PC-9 (cell line): Measurements from ENCODE around the gene MYADM. TPM values are rescaled to one million over a fixed set of nuclear protein-coding genes. Genes with fewer than 3 reads are reported as not detected.

Source experiments
- BruUV-seq: library from RNA; stranded (reverse); fragments of 400-500 nt; replicated peaks from 2 replicates; lab custom pipeline; 2021; lab: Mats Ljungman, UMichigan
- CTCF ChIA-PET: fragments of 300-600 bp; sonication (Branson Sonifier 250); formaldehyde crosslinking; loops from one replicate; lab custom pipeline; 2022; ENCODE audit warnings: antibody characterized with exemption; lab: Charles Lee
- POLR2A ChIA-PET: fragments of 300-600 bp; sonication (Branson Sonifier 250); formaldehyde crosslinking; loops from one replicate; lab custom pipeline; 2022; ENCODE audit warnings: antibody characterized with exemption; ENCODE audit not compliant: unreplicated experiment; lab: Charles Lee
- DNase-seq, 2 experiments: peaks; one replicate each; pipeline versions ENCODE4 v3.0.0 to v3.0.0-alpha.2; 2015 to 2022; ENCODE audit warnings: mixed read lengths in 1 of 2
- H2AFZ ChIP-seq: fragments of 200-600 bp; sonication (generic); 2 replicates; pipeline ENCODE4 v1.8.1; 2017; ENCODE audit warnings: antibody characterized with exemption
- H3F3A ChIP-seq: fragments of 200-600 bp; sonication (generic); 2 replicates; pipeline ENCODE4 v1.8.1; 2017; ENCODE audit warnings: antibody characterized with exemption, mild to moderate bottlenecking, low read depth; ENCODE audit not compliant: insufficient read depth
- H3K27ac ChIP-seq: fragments of 200-600 bp; sonication (generic); 2 replicates; pipeline ENCODE4 v1.6.1; 2016; ENCODE audit warnings: mixed run types
- H3K27me3 ChIP-seq: fragments of 200-600 bp; sonication (generic); 2 replicates; pipeline ENCODE4 v1.6.1; 2016; ENCODE audit warnings: low read depth, mixed run types; ENCODE audit not compliant: insufficient read depth
- H3K36me3 ChIP-seq: fragments of 200-600 bp; sonication (generic); 2 replicates; pipeline ENCODE4 v1.6.1; 2016; ENCODE audit warnings: low read depth, mixed run types
- H3K4me1 ChIP-seq: fragments of 200-600 bp; sonication (generic); replicated peaks from 2 replicates; pipeline ENCODE4 v1.6.1; 2016; ENCODE audit warnings: mixed run types; ENCODE audit not compliant: insufficient read depth
- H3K4me2 ChIP-seq: fragments of 200-600 bp; sonication (generic); 2 replicates; pipeline ENCODE4 v1.6.1; 2017; ENCODE audit warnings: mixed run types
- H3K4me3 ChIP-seq: fragments of 200-600 bp; sonication (generic); 2 replicates; pipeline ENCODE4 v1.6.1; 2016; ENCODE audit warnings: mixed run types
- H3K79me2 ChIP-seq: fragments of 200-600 bp; sonication (generic); 2 replicates; pipeline ENCODE4 v1.6.1; 2017; ENCODE audit warnings: low read depth, mixed run types
- H3K9me2 ChIP-seq: fragments of 200-600 bp; sonication (generic); 2 replicates; pipeline ENCODE4 v1.8.1; 2017; ENCODE audit warnings: mild to moderate bottlenecking; ENCODE audit not compliant: insufficient read depth
- H3K9me3 ChIP-seq: fragments of 200-600 bp; sonication (generic); 2 replicates; pipeline ENCODE4 v1.8.1; 2016; ENCODE audit warnings: low read depth; ENCODE audit not compliant: insufficient read depth
- H4K20me1 ChIP-seq: fragments of 200-600 bp; sonication (generic); 2 replicates; pipeline ENCODE4 v1.8.1; 2017; ENCODE audit not compliant: insufficient read depth
- CTCF ChIP-seq: fragments of 200-600 bp; sonication (generic); conservative IDR thresholded peaks from 2 replicates; pipeline ENCODE4 v1.6.1; 2017; ENCODE audit warnings: mixed run types, antibody characterized with exemption, mild to moderate bottlenecking, moderate library complexity
- EZH2 ChIP-seq: fragments of 200-600 bp; sonication (generic); IDR thresholded peaks from 2 replicates; pipeline ENCODE4 v1.8.0; 2017; ENCODE audit warnings: antibody characterized with exemption, low read depth
- intact Hi-C: fragments of 100-400 bp; cut with micrococcal nuclease; formaldehyde crosslinking; loops from one replicate; pipeline ENCODE4 v1.10.0; 2022; ENCODE audit not compliant: unreplicated experiment
- total RNA-seq: library from RNA; stranded (reverse); gene quantifications from 2 replicates; pipeline ENCODE4 v1.2.3, GENCODE V29; 2021

MYADM gene
- total RNA-seq, 1 experiment from 2014 or later, result 230 TPM

- peaks cover 22% of the 10 kb centered on the region for H3K4me1 ChIP-seq
- TF ChIP-seq EZH2, result no peak
- no peak for TF ChIP-seq CTCF
- no peak for DNase-seq
- no peak within 1 kb of the TSS for H3K4me2 ChIP-seq
- H4K20me1 ChIP-seq, result no peaks in the 10 kb centered on the region
- no peaks in the 10 kb centered on the region for H3K36me3 ChIP-seq
- no peaks in the 10 kb centered on the region for H3K9me2 ChIP-seq
- no peak within 1 kb of the TSS for H3K27ac ChIP-seq
- no peak within 1 kb of the TSS for H2AFZ ChIP-seq
- no TSS peak for BruUV-seq
- H3K9me3 ChIP-seq, result no peaks in the 10 kb centered on the region
- H3K79me2 ChIP-seq, result no peaks in the 10 kb centered on the region
- peaks cover 22% of the 10 kb centered on the region for H3K27me3 ChIP-seq
- H3K4me3 ChIP-seq, result no peak within 1 kb of the TSS
- ChIA-PET POLR2A (no interaction called here), CTCF (no interaction called here)
- H3F3A ChIP-seq, result peaks cover 24% of the 10 kb centered on the region; the same call in 1 of the 2 replicates
- intact Hi-C loops, result loop anchor here (5.0 kb wide), 1 partner anchor 113 kb away; no protein-coding TSS in a partner anchor
These were observed 41.3 kb downstream of the MYADM start, which contains the start of gene CACNG7 for GRCh38 chr19:53908935-53909415. Gene CACNG7 (plus strand): TSS chr19:53909278. CDS start chr19:53912832, 3,554 bp downstream.

GRCh38 chr19:53909471-53910169 lies 41.9 kb downstream of the MYADM start:
- TF ChIP-seq EZH2 (no peak), CTCF (no peak)
- peaks cover 16% of the 10 kb centered on the region for H3K4me1 ChIP-seq
- no peak overlapping the region for H3K4me3 ChIP-seq
- intact Hi-C loops, result loop anchor here (5.0 kb wide), 1 partner anchor 113 kb away; no protein-coding TSS in a partner anchor
- ChIA-PET CTCF (interaction anchor here (1.0 kb wide), 1 partner anchor 120 kb away, joined by 4 read pairs; no protein-coding TSS in a partner anchor), POLR2A (no interaction called here)
- no peaks in the 10 kb centered on the region for H3K9me3 ChIP-seq
- peaks cover 17% of the 10 kb centered on the region; the same call in 1 of the 2 replicates for H3F3A ChIP-seq
- peaks cover 22% of the 10 kb centered on the region for H3K27me3 ChIP-seq
- no peak overlapping the region for H3K27ac ChIP-seq
- H3K36me3 ChIP-seq, result no peaks in the 10 kb centered on the region
- H3K9me2 ChIP-seq, result no peaks in the 10 kb centered on the region
- H3K4me2 ChIP-seq, result no peak overlapping the region
- no peaks in the 10 kb centered on the region for H4K20me1 ChIP-seq
- no peak for DNase-seq
- no peaks in the 10 kb centered on the region for H3K79me2 ChIP-seq
- no peak overlapping the region for H2AFZ ChIP-seq
- no TSS peak for BruUV-seq

- Histone ChIP-seq H3K4me3 (no peak overlapping the region), H4K20me1 (no peaks in the 10 kb centered on the region), H3K79me2 (no peaks in the 10 kb centered on the region), H3K27me3 (peaks cover 22% of the 10 kb centered on the region), H3K9me3 (no peaks in the 10 kb centered on the region), H2AFZ (no peak overlapping the region), H3K36me3 (no peaks in the 10 kb centered on the region), H3K9me2 (no peaks in the 10 kb centered on the region), H3F3A (peaks cover 12% of the 10 kb centered on the region; the same call in 1 of the 2 replicates), H3K27ac (no peak overlapping the region), H3K4me2 (no peak overlapping the region), H3K4me1 (peaks cover 10% of the 10 kb centered on the region)
- POLR2A ChIA-PET, result no interaction called here
- no peak for DNase-seq
- TF ChIP-seq EZH2, result no peak
- TF ChIP-seq CTCF, result no peak
- no TSS peak for BruUV-seq
- CTCF ChIA-PET, result interaction anchor here (1.0 kb wide), 1 partner anchor 120 kb away, joined by 4 read pairs; no protein-coding TSS in a partner anchor
- intact Hi-C loops, result no loop called here
These were observed 42.5 kb downstream of the MYADM start for GRCh38 chr19:53910170-53910518.
